Gastrocnemius medialis (tissue), 4 donors: ENCODE measurements around the gene SIRT6.

Experiments used
- CTCF ChIP-seq, 5 experiments: fragments of 450-650 bp in 3 of 5; fragments of 200-600 bp in 2 of 5; sonication (generic) in 2 of 5; IDR thresholded peaks in 4 of 5; conservative IDR thresholded peaks in 1 of 5; 1 replicate in 4 of 5; 2 replicates in 1 of 5; pipeline ENCODE4 v1.5.1; 2016 to 2019; ENCODE audit warnings: antibody characterized with exemption in 5 of 5, mild to moderate bottlenecking in 3 of 5, moderate library complexity in 3 of 5
- POLR2A ChIP-seq, 2 donors: fragments of 450-650 bp; IDR thresholded peaks; one replicate each; pipeline ENCODE4 v1.6.1; 2017; ENCODE audit warnings: antibody characterized with exemption in 2 of 2, mild to moderate bottlenecking in 2 of 2, moderate library complexity in 2 of 2

GRCh38 chr19:4139614-4140236, 42.6 kb downstream of the SIRT6 start:
- peak; percentile 42 to 85 (median 71) for TF ChIP-seq CTCF (IDR thresholded peaks at IDR 0.05 in 4 of 5, conservative IDR thresholded peaks at IDR 0.05 in 1 of 5)
- TF ChIP-seq POLR2A (IDR thresholded peaks at IDR 0.05) = no peak
